EH (cell line): ENCODE data around the gene MAPK1.
"Not testable (repeated sequence)": the region's sequence is repeated elsewhere in the genome, so short reads cannot be mapped to it uniquely, and the experiment has no call there.

Source experiments
- DNase-seq: peaks from one replicate; pipeline ENCODE4 v3.0.0-alpha.2; 2015; ENCODE audit warnings: low read depth

The MAPK1 gene

DNA sequence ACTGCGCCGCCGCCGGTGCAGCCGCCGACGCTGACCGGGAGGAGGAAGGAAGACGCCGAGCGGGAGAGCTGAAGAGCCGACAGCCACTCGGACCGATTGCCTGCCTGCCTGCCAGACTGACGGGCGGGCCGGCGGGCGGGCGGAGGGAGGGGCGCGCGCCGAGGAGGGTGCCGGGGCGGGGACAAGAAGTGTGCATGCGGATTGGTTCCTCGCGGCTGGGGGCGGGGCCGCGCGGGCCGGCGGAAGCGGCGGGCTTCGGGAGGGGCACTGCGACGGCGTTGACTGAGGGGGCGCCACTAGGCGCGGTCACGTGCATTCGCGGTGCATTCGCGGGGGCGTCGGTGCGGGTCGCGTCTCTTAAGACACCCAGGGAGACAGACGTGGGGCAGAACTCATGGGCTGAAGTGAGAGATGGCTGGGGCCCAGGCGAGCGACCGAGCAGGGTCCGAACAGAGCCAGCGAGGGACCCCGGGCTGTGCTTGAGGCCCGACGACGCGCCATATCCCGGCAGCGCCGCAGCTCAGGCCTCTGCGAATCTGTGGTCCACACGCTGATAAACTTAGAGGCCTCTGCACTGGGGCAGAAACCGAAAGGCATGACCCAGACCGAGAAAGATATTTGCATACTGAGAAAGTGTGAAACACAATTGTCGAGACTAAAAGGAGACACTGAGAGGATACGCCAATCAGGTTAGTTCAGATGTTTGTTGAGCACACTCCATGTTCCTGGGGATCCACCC lies at the start of gene MAPK1:
Gene MAPK1, minus strand, starts transcription at position 118 of the 739 bp plus-strand sequence. CDS start 205 bp downstream, outside the sequence.
- peak; percentile 87 for DNase-seq

DNA sequence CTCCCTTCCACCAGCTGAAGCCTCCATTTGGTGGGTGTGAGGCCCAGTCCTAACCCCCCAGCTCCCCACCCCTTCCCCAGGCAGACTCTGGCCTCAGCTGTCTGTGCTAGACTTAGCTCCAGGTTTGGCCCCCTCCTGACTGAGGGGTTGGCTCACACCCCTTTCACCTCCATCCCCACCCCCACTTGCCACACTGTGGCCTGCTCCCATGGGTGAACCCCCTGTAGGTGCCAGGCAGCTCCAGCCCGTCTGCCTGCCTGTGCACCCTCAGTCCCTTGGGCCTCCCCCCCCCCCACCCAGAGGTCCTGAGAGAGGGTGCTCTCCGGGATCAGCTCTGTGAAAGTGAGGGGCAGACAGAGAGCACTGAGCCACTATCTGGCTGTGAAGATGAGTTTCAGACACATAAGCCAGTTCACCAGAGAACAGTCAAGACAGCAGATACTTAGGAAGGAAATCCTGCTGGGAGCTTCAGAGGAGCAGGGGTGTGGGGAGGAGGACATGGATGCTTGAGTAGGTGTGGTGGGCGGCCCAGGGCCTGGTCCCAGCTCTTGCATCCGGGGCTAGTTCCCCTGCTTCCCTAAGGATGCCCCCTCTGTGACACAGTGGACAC lies 49.0 kb upstream of the MAPK1 start:
- DNase-seq, result no peak

DNA sequence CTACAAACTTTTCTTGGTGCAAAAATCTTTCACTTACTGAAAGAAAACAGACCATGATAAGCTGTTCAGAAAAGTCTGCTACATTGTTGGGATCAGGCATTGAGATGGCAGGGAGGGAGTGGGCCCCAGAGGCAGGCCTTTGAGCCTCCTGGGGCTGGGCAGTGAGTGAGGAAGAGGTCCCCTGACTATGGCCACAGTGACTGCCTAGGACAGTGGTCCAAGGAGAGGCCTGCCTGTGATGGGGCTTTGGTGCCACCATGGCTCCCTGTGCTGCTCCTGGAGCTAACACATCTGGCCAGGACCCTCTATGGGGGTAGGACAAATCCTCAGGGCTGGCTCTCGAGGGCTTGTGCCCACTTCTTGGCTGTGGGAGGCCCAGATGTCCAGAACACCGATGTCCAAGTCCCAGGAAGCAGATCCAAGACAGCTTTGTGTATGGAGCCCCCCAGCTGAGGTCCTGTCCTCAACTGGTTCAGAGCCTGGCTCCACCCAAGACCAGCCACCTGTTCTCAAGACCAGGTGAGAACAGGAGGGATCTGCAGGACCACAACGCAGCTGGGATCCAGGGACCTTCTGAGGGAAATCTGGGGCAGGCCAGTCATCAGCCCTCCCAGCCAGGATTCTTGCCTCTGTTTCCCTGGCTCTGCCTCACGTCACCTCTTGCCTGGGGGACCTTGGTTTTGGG lies 48.3 kb upstream of the MAPK1 start:
- no peak for DNase-seq

DNA sequence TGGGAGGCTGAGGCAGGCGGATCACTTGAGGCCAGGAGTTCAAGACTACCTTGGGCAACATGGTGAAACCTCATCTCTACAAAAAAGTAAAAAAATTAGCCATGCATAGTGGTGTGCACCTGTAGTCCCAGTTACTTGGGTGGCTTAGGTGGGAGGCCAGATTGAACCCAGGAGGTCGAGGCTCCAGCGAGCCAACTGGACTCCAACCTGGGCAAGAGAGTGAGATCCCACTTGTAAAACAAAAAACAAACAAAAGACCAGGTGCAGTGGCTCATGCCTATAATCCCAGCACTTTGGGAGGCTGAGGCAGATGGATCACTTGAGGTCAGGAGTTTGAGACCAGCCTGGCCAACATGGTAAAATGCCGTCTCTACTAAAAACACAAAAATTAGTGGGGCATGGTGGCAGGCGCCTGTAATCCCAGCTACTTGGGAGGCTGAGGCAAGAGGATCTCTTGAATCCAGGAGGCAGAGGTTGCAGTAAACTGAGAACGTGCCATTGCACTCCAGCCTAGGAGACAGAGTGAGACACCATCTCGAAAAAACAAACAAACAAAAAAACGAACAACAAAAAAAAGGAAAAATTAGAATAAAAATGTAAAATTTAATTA lies 46.7 kb upstream of the MAPK1 start:
- DNase-seq, result not testable (repeated sequence)

DNA sequence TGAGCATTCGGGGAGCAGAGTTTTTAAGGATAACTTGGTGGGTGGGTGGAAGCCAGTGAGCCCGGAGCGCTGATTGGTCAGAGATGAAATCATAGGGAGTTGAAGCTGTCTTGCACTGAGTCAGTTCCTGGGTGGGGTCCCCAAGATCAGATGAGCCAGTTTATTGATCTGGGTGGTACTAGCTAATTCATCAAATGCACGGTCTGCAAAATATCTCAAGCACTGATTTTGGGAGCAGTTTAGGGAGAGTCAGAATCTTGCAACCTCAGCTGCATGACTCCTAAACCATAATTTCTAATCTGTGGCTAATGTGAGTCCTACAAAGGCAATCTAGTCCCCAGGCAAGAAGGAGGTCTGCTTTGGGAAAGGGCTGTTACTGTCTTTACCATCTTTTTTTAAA lies 42.9 kb upstream of the MAPK1 start:
- DNase-seq, result not testable (repeated sequence)

DNA sequence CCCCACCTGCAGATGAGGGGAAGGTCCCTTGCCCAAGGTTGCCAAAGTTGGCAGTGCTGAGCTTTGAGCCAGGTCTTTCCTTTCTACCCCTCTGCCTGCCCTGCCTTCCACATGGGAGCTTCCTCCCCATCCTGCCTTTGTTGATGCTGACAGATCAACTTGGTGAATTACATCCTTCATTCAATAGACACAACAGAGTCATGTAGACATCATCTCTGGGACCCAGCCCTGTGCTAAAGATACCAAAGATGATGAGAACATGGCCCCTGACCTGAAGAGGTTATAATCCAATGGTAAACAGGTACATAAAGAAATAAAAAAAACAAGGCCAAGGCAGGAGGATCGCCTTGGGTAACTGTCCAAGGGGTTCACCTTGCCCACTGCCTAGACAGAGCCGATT lies 42.4 kb upstream of the MAPK1 start:
- no peak for DNase-seq

DNA sequence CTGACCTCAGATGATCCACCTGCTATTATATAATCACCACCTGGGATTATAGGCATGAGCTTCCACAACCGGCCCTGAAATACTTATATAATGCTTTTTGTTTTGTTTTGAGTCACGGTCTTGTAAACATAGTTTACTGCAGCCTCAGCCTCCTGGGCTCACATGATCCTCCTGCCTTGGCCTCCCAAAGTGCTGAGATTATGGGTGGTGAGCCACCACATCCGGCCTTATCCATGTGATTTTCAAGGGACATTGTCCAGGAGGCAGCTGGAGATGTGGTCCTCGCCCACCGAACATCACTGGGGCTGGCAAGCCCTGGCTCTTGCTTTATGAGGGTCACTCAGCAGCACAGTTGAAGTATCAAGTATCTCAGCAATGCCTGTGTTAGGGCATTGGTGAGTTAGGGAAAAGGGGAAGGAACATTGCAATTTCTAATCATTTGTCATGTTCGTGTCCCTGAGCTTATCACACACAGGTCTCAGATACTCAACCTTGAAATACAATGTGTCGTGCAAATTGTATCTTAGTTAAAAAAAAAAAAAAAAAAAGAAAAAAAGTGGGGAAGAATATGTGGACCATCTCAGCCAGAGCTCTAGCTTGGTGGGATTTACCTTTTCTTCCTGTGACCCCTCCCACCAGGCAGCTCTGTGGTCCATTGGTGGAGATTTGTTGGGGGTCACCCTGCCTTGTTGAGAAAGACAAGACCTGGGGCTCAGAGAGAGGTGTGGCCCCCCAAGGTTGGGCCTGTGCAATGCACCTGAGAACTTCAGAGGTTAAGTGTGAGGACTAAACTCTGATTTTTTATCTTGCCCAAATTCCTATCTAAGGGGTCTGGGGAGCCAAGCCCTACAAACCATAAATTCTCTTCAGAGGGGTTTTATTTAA lies 40.4 kb upstream of the MAPK1 start:
- no peak for DNase-seq

DNA sequence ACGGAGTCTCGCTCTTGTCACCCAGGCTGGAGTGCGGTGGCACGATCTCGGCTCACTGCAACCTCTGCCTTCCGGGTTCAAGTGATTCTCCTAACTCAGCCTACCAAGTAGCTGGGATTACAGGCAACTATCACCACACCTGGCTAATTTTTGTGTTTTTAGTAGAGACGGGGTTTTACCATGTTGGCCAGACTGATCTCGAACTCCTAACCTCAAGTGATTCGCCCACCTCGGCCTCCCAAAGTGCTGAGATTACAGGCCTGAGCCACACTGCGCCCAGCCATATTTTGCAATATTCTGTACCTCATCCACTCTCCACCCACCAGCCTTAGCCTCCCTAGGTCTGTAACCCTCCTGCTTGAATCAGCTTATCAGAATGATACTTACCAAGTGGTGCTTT lies 37.8 kb upstream of the MAPK1 start:
- DNase-seq, result not testable (repeated sequence)

DNA sequence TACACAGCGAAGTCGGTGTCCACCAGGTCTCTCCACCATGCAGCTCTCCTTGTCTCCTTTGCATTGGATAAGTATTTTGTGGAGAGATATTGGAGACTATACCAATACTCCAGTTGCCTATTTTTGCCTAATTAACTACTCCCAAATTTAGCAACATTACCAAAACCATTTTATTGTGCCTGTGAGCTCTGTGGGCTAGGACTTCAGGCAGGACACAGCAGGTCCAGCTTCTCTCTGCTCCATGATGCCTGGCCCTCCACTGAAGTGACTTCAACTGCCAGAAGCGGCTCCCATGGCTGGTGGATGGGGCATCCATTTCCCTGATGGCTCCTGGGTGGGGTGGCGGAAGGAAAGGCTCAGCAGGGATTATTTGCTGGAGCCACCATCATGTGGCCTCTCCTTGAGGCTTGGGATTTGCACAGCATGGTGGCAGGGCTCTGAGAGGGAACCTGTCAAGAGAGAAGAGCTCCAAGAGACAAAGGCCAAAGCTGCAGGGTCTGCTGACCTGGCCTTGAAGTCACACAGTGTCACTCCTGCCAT lies 36.9 kb upstream of the MAPK1 start:
- no peak for DNase-seq

DNA sequence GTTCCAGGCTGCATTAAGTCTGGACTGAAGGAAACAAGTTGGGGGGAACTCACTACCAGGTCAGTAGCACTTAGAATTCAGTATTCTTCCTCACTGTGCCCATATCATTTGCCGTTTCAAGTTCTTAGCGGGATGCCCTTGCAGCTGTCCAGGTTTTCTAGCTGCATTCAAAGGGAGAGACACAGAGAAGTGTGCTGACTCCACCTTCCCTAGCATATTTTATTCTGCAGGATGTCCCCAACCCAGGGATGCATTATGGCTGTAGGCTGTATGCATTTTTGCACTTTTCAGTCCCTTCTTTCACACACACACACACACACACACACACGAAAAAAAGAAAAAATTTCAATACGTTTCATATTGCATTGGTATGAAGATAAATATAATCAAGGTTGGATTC lies 35.8 kb upstream of the MAPK1 start:
- no peak for DNase-seq

DNA sequence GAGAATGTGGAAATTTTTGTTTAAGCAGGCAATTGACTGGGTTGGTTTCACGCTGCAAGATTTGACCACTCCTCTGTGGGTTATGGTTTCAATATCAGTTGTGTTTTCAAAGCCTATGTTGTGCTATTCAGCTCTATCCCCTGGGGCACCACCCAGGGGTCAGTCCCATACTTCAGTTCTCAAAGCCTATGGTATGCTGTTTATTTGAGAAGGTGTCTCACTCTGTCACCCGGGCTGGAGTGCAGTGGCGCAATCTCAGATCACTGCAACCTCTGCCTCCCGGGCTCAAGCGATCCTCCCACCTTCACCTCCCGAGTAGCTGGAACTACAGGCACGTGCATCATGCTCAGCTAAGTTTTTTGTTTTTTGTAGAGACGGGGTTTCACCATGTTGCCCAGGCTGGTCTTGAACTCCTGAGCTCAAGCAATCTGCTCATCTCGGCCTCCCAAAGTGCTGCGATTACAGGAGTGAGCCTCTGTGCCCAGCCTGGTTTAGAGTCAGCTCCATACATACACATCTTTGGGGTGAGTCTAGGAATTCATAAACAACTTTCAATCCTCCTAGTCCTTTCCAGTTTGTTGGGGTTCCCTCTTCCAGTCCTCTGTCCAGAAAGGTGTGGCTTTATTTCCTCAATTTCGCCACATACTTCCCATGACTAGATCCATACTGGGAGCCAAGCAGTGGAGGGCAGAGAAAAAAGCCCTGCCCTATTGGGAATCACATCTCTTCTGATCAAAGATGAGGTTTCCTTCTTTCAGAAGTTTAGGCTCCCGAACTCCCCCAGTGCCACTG lies 35.0 kb upstream of the MAPK1 start:
- DNase-seq, result no peak

DNA sequence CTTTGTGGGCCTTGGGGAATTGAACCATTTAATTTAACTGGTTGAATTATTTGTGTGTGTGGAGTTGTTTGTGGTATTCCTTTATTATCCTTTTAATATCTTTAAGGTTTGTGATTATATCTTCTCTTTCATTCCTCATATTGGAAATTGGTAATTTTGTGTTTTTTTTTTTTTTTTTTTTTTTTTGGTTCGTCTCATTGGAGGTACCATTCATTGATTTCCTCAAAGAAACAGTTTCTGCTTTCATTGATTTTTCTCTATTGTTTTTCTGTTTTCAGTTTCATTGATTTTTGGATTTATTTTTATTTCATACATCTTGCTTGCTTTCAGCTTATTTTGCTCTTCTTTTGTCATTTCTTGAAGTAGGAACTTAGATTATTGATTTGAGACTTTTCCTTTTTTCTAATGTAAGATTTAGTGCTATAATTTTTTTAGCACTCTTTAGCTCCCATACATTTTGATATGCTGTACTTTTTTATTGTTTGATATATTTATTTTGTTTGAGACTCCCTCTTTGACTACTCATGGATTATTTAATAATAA lies 31.0 kb upstream of the MAPK1 start:
- DNase-seq, result no peak

DNA sequence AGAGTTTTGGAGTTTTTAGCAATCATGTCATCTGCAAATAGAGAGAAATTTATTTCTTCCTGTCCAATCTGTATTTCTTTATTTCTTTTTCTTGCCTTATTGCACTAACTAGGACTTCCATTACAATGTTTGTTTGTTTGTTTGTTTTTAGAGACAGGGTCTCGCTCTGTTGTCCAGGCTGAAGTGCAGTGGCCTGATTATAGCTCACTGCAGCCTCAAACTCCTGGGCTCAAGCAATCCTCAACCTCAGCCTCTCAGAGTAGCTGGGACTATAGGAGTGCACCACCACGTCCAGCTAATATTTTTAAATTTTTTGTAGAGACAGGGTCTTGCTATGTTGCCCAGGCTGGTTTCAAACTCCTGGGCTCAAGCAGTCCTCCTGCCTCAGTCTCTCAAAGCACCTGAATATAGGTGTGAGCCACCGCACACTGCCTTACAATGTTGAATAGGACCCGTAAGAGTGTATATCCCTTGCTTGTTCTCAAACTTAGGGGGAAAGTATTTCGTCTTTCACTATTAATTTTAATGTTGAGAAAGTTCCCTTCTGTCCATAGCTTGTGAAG lies 29.6 kb upstream of the MAPK1 start:
- DNase-seq, result no peak

DNA sequence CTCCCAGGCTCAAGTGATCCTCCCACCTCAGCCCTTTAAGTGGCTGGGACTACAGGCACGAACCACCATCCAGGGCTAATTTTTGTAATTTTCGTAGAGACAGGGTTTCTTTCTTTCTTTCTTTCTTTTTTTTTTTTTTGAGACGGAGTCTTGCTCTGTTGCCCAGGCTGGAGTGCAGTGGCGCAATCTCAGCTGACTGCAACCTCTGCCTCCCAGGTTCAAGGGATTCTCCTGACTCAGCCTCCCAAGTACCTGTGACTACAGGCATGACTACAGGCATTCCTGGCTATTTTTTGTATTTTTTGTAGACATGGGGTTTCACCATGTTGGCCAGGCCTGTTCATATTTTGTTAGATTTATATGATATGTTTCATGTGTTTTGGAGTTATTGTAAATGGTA lies 28.8 kb upstream of the MAPK1 start:
- not testable (repeated sequence) for DNase-seq

DNA sequence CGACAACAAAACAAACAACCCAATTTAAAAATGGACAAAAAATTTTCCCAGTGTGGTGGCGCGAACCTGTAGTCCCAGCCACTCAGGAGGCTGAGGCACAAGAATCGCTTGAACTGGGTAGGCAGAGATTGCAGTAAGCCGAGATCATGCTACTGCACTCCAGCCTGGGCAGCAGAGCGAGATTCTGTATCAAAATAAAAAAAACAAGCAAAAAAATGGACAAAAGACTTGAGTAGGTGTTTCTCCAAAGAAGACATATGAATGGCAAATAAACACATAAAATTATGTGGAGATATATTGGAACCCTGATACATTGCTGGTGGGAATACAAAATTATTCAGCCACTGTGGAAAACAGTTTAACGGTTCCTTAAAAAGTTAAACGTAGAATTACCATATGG lies 27.4 kb upstream of the MAPK1 start:
- DNase-seq, result no peak

DNA sequence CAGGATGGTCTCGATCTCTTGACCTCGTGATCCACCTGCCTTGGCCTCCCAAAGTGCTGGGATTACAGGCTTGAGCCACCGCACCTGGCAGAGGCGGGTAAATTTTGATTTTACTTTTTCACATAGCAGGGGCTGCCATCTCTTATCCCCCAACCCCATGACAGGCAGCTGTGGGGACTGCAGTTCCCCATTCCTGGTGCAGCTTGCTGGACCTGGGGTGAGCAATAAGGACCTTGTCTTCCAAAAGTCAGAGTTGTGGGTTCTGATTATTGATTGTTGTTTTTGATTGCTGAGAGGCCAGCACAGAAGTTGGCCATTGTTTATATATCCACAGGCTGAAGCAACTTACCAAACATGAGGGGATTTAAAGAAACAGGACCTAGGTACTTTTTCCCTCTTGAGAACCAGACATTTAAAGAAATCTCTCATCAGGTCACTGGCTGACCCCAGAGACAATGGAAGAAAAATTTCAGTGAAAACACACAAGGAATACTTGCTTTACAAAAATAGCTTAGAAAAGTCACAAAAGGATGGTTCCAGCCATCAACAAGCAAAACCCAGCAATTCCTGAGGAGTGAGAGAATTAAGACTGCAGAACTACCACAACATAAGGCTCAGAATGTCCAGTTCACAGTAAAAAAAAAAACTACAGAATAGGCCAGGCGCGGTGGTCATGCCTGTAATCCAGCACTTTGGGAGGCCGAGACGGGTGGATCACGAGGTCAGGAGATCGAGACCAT lies 22.0 kb upstream of the MAPK1 start:
- DNase-seq, result no peak

DNA sequence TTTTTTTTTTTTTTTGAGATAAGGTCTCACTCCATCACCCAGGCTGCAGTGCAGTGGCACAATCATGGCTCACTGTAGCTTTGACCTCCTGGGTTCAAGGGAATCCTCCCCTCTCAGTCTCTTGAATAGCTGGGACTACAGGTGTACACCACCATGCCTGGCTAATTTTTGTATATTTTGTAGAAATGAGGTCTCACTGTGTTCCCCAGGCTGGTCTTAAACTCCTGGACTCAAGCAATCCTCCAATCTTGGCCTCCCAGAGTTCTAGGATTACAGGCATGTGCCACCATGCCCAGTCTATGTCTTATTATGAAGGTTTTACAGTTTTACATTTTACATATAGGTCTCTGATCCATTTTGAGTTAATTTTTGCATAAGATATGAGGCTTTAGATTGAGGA lies 20.4 kb upstream of the MAPK1 start:
- no peak for DNase-seq

DNA sequence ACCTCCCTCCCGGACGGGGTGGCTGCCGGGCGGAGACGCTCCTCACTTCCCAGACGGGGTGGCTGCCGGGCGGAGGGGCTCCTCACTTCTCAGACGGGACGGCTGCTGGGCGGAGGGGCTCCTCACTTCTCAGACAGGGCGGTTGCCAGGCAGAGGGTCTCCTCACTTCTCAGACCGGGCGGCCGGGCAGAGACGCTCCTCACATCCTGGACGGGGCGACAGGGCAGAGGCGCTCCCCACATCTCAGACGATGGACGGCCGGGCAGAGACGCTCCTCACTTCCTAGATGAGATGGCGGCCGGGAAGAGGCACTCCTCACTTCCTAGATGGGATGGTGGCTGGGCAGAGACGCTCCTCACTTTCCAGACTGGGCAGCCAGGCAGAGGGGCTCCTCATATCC lies 16.5 kb upstream of the MAPK1 start:
- not testable (repeated sequence) for DNase-seq

DNA sequence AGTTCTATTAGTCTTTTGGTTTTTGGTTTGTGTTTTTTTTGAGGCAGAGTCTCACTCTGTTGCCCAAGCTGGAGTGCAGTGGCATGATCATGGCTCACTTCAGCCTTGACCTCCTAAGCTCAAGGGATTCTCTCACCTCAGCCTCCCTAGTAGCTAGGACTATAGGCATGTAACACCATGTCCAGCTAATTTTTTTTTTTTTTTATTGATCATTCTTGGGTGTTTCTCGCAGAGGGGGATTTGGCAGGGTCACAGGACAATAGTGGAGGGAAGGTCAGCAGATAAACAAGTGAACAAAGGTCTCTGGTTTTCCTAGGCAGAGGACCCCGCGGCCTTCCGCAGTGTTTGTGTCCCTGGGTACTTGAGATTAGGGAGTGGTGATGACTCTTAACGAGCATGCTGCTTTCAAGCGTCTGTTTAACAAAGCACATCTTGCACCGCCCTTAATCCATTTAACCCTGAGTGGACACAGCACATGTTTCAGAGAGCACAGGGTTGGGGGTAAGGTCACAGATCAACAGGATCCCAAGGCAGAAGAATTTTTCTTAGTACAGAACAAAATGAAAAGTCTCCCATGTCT lies 15.4 kb upstream of the MAPK1 start:
- DNase-seq, result not testable (repeated sequence)
